ENCODE results near the gene KCNQ1. TPM values are rescaled to one million over a fixed set of nuclear protein-coding genes. Genes with fewer than 3 reads are reported as not detected.

KCNQ1 gene
- polyA plus RNA-seq, 1 of the 3 experiments (the other 2 are of a cell fraction): 0.05 TPM

DNA sequence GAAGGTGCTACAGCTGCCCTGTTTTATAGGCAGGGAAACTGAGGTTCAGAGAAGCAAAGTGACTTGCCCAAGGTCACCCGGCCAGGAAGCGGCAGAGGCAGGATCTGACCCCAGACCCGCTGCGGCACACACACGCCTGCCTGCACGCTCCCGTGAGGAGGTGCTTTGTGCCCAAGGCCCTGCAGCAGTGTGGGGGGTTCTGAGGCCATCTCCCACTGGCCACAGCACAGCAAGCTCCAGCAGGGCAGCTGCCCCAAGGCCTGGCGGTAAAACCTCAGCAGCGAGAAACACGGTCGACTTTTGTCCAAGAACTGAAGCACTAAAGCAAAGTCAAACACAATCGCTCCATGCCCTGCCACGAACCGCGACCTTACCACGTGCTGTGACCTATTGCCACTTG, 398.1 kb downstream of the KCNQ1 start:
- H3K36me3 ChIP-seq (replicated peaks in 1 of 2; ENCODE audit: control insufficient read depth in 1 of 2, insufficient read depth in 2 of 2, low read length in 1 of 2): no peaks in the 10 kb centered on the region
- ChIA-PET CTCF (interaction anchor here (1.1 kb wide), 1 partner anchor 312 kb away, joined by 3 read pairs; no protein-coding TSS in a partner anchor), POLR2A (no interaction called here)
- no peaks in the 10 kb centered on the region for H3K9me3 ChIP-seq
- no peaks in the 10 kb centered on the region for H3K27me3 ChIP-seq (ENCODE audit: insufficient read depth)
- peaks cover 0 to 27% of the 10 kb centered on the region in 2 experiments; a peak in 1 of 4 replicates for H3K4me1 ChIP-seq (ENCODE audit: control insufficient read depth in 1 of 2, insufficient read depth in 2 of 2, low read depth in 1 of 2, low read length in 1 of 2)
- TF ChIP-seq NRF1 (IDR thresholded peaks at IDR 0.05; ENCODE audit: low read depth, low read length) (no peak), POLR2AphosphoS5 (IDR thresholded peaks at IDR 0.05; ENCODE audit: low read depth, low read length) (no peak), REST (IDR thresholded peaks at IDR 0.05; ENCODE audit: low read depth, low read length) (no peak), MEF2A (IDR thresholded peaks at IDR 0.05; ENCODE audit: borderline replicate concordance, low read depth) (no peak), MXI1 (IDR thresholded peaks at IDR 0.05; ENCODE audit: low read depth, low read length) (no peak), JUND (IDR thresholded peaks at IDR 0.05) (no peak), ELF1 (IDR thresholded peaks at IDR 0.05) (no peak), USF1 (IDR thresholded peaks at IDR 0.05; ENCODE audit: borderline replicate concordance, low read depth) (no peak), GATA2 (CRISPR knock-in tag; IDR thresholded peaks at IDR 0.05) (no peak), YY1 (IDR thresholded peaks at IDR 0.05; ENCODE audit: low read depth) (no peak), RXRA (IDR thresholded peaks at IDR 0.05; ENCODE audit: borderline replicate concordance, low read depth) (no peak), CTCF (IDR thresholded peaks at IDR 0.05) (no peak), TEAD4 (IDR thresholded peaks at IDR 0.05; ENCODE audit: borderline replicate concordance, insufficient read depth) (no peak), TAF1 (IDR thresholded peaks at IDR 0.05; ENCODE audit: borderline replicate concordance, low read depth, low read length) (no peak), NFIC (IDR thresholded peaks at IDR 0.05; ENCODE audit: borderline replicate concordance) (no peak), ZBTB33 (IDR thresholded peaks at IDR 0.05; ENCODE audit: borderline replicate concordance, low read depth) (no peak), RCOR1 (IDR thresholded peaks at IDR 0.05; ENCODE audit: low read length) (no peak), EP300 (IDR thresholded peaks at IDR 0.05; ENCODE audit: borderline replicate concordance in 1 of 2, low read depth in 1 of 2, low read length in 1 of 2) (no peak)
- TF ChIP-seq, protein P1, sequence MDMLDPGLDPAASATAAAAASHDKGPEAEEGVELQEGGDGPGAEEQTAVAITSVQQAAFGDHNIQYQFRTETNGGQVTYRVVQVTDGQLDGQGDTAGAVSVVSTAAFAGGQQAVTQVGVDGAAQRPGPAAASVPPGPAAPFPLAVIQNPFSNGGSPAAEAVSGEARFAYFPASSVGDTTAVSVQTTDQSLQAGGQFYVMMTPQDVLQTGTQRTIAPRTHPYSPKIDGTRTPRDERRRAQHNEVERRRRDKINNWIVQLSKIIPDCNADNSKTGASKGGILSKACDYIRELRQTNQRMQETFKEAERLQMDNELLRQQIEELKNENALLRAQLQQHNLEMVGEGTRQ (IDR thresholded peaks at IDR 0.05; ENCODE audit: borderline replicate concordance, low read depth, low read length): no peak
- no peaks in the 10 kb centered on the region for H4K20me1 ChIP-seq (ENCODE audit: insufficient read depth)
- H3K4me2 ChIP-seq: no peak overlapping the region
- WGBS (ENCODE audit: low lambda C conversion rate): 77% methylated on average over 9 of the region's 16 CpGs
- no peaks in the 10 kb centered on the region for H3K9me2 ChIP-seq
- no peak overlapping the region for H3K27ac ChIP-seq (ENCODE audit: low read depth in 2 of 2, low read length in 1 of 2)
- H2AFZ ChIP-seq (ENCODE audit: low read depth): no peak overlapping the region
- no peak for DNase-seq
- no peak overlapping the region for H3K4me3 ChIP-seq (ENCODE audit: low read depth in 2 of 2, low read length in 1 of 2)
- no peak overlapping the region for H3K9ac ChIP-seq
- H3K79me2 ChIP-seq (ENCODE audit: insufficient read depth): no peaks in the 10 kb centered on the region
- no peaks in the 10 kb centered on the region for H3F3A ChIP-seq (replicated peaks; ENCODE audit: insufficient read depth)

Data from SK-N-SH (cell line).